NCI-H345 (cell line): Measurements from ENCODE around the gene CBX4.
"Not testable (repeated sequence)": the region's sequence is repeated elsewhere in the genome, so short reads cannot be mapped to it uniquely, and the experiment has no call there.

Experiments
- DNase-seq: peaks from one replicate; lab custom pipeline; 2025; lab: John Stamatoyannopoulos, UW

Gene CBX4

GRCh38 chr17:79859676-79860615 is 20.7 kb upstream of the CBX4 start:
- DNase-seq = no peak

GRCh38 chr17:79857095-79857494 is 17.9 kb upstream of the CBX4 start:
- DNase-seq = no peak

- no peak for DNase-seq
Observed at GRCh38 chr17:79855331-79856124, 16.3 kb upstream of the CBX4 start.

GRCh38 chr17:79854080-79855060 is 15.1 kb upstream of the CBX4 start:
- DNase-seq = no peak

- DNase-seq = not testable (repeated sequence)
Observed at GRCh38 chr17:79853168-79853567, 13.9 kb upstream of the CBX4 start.

GRCh38 chr17:79852748-79853147 is 13.5 kb upstream of the CBX4 start:
- no peak for DNase-seq

- DNase-seq = peak; percentile 94
Observed at GRCh38 chr17:79851461-79851817, 12.2 kb upstream of the CBX4 start.

- DNase-seq = no peak
Observed at GRCh38 chr17:79850571-79851460, 11.6 kb upstream of the CBX4 start.

GRCh38 chr17:79849953-79850352 is 10.7 kb upstream of the CBX4 start:
- no peak for DNase-seq

- DNase-seq = no peak
Observed at GRCh38 chr17:79848370-79848766, 9.1 kb upstream of the CBX4 start.

GRCh38 chr17:79847698-79848369 is 8.6 kb upstream of the CBX4 start:
- no peak for DNase-seq

GRCh38 chr17:79845601-79845949 is 6.3 kb upstream of the CBX4 start:
- DNase-seq = no peak

GRCh38 chr17:79844869-79845600 is 5.8 kb upstream of the CBX4 start:
- DNase-seq = peak; percentile 45

- DNase-seq = peak; percentile 41
Observed at GRCh38 chr17:79843816-79844800, 4.9 kb upstream of the CBX4 start.

GRCh38 chr17:79843474-79843815 is 4.2 kb upstream of the CBX4 start:
- DNase-seq = no peak

- peak; percentile 26 for DNase-seq
Observed at GRCh38 chr17:79842656-79843473, 3.6 kb upstream of the CBX4 start.

- no peak for DNase-seq
Observed at GRCh38 chr17:79842136-79842655, 3.0 kb upstream of the CBX4 start.
